HEK293 (cell line): ENCODE results near the gene KAT7.

ENCODE experiments used
- CTCF ChIA-PET: fragments of 350-600 bp; formaldehyde crosslinking; extraction: SDS; loops from one replicate; lab custom pipeline; 2021; ENCODE audit warnings: antibody characterized with exemption; lab: Yijun Ruan, JAX
- POLR2A ChIA-PET: fragments of 300-600 bp; formaldehyde crosslinking; extraction: SDS; loops from one replicate; lab custom pipeline; 2020; ENCODE audit warnings: antibody characterized with exemption, inconsistent platforms; lab: Yijun Ruan, JAX
- H3K27ac ChIP-seq: fragments of 200-500 bp; sonication (Bioruptor generic); 2 replicates; pipeline ENCODE4 v1.5.1; 2014; ENCODE audit warnings: low read depth, low read length, control low read depth, inconsistent platforms; ENCODE audit errors: extremely low read depth
- H3K36me3 ChIP-seq, 2 experiments: fragments of 200-500 bp in 1 of 2; sonication (Bioruptor generic) in 1 of 2; 1 replicate in 1 of 2; 2 replicates in 1 of 2; pipeline ENCODE4 v1.5.1; 2014 to 2017; ENCODE audit warnings: inconsistent platforms in 2 of 2, low read length in 2 of 2; ENCODE audit not compliant: control insufficient read depth in 2 of 2, insufficient read depth in 1 of 2
- H3K4me1 ChIP-seq: fragments of 200-500 bp; sonication (Bioruptor generic); 2 replicates; pipeline ENCODE4 v1.5.1; 2014; ENCODE audit warnings: mild to moderate bottlenecking, low read length, inconsistent platforms; ENCODE audit not compliant: control insufficient read depth, insufficient read depth
- H3K4me3 ChIP-seq: 2 replicates; pipeline ENCODE4 v1.5.1; 2011; ENCODE audit warnings: low read depth, mild to moderate bottlenecking, control low read depth, low read length, moderate library complexity
- H3K9me3 ChIP-seq: fragments of 200-500 bp; sonication (Bioruptor generic); 2 replicates; pipeline ENCODE4 v1.5.1; 2014; ENCODE audit warnings: low read depth, low read length, inconsistent platforms; ENCODE audit not compliant: control insufficient read depth, insufficient read depth
- FEZF1 ChIP-seq: fragments of 450-650 bp; formaldehyde crosslinking; IDR thresholded peaks from 2 replicates; pipeline ENCODE4 v1.5.1; 2016; ENCODE audit warnings: missing biosample characterization, missing genetic modification characterization
- GLI2 ChIP-seq: fragments of 450-650 bp; formaldehyde crosslinking; IDR thresholded peaks from 2 replicates; pipeline ENCODE4; 2017; ENCODE audit warnings: missing biosample characterization, missing genetic modification characterization, low read depth, borderline replicate concordance
- GLI4 ChIP-seq: fragments of 450-650 bp; formaldehyde crosslinking; IDR thresholded peaks from 2 replicates; pipeline ENCODE4 v1.5.1; 2016; ENCODE audit warnings: missing biosample characterization, missing genetic modification characterization
- KLF8 ChIP-seq: fragments of 450-650 bp; formaldehyde crosslinking; IDR thresholded peaks from 2 replicates; pipeline ENCODE4 v1.5.1; 2016; ENCODE audit warnings: missing biosample characterization, missing genetic modification characterization
- MZF1 ChIP-seq: fragments of 450-650 bp; formaldehyde crosslinking; IDR thresholded peaks from 2 replicates; pipeline ENCODE4 v1.5.1; 2017; ENCODE audit warnings: missing biosample characterization, missing genetic modification characterization, borderline replicate concordance
- ZFP69B ChIP-seq: fragments of 450-650 bp; formaldehyde crosslinking; IDR thresholded peaks from 2 replicates; pipeline ENCODE4 v1.5.1; 2016; ENCODE audit warnings: missing biosample characterization, missing genetic modification characterization
- ZNF202 ChIP-seq: fragments of 450-650 bp; formaldehyde crosslinking; IDR thresholded peaks from 2 replicates; pipeline ENCODE4 v1.5.1; 2016; ENCODE audit warnings: missing biosample characterization, missing genetic modification characterization, borderline replicate concordance
- ZNF311 ChIP-seq: fragments of 450-650 bp; formaldehyde crosslinking; IDR thresholded peaks from 2 replicates; pipeline ENCODE4 v1.5.1; 2017; ENCODE audit warnings: missing biosample characterization, missing genetic modification characterization, borderline replicate concordance
- ZNF416 ChIP-seq: fragments of 450-650 bp; formaldehyde crosslinking; IDR thresholded peaks from 2 replicates; pipeline ENCODE4 v1.5.1; 2016; ENCODE audit warnings: missing biosample characterization, missing genetic modification characterization
- ZNF423 ChIP-seq: fragments of 450-650 bp; formaldehyde crosslinking; IDR thresholded peaks from 2 replicates; pipeline ENCODE4 v1.5.1; 2016; ENCODE audit warnings: missing biosample characterization, missing genetic modification characterization
- ZNF426 ChIP-seq: fragments of 450-650 bp; formaldehyde crosslinking; IDR thresholded peaks from 2 replicates; pipeline ENCODE4 v1.5.1; 2017; ENCODE audit warnings: missing biosample characterization, missing genetic modification characterization, mild to moderate bottlenecking, inconsistent platforms, moderate library complexity
- TF ChIP-seq, protein P1 (sequence below): fragments of 450-650 bp; formaldehyde crosslinking; IDR thresholded peaks from 2 replicates; pipeline ENCODE4 v1.5.1; 2016; ENCODE audit warnings: missing biosample characterization, missing genetic modification characterization
- TF ChIP-seq, protein P2 (sequence below): fragments of 450-650 bp; formaldehyde crosslinking; IDR thresholded peaks from 2 replicates; pipeline ENCODE4 v1.5.1; 2016; ENCODE audit warnings: missing biosample characterization, missing genetic modification characterization
- TF ChIP-seq, protein P3 (sequence below): fragments of 450-650 bp; formaldehyde crosslinking; IDR thresholded peaks from 2 replicates; pipeline ENCODE4 v1.5.1; 2017; ENCODE audit warnings: missing biosample characterization, missing genetic modification characterization
- TF ChIP-seq, protein P4 (sequence below): fragments of 450-650 bp; formaldehyde crosslinking; IDR thresholded peaks from 2 replicates; pipeline ENCODE4 v1.5.1; 2017; ENCODE audit warnings: missing biosample characterization, missing genetic modification characterization

KAT7 gene

DNA sequence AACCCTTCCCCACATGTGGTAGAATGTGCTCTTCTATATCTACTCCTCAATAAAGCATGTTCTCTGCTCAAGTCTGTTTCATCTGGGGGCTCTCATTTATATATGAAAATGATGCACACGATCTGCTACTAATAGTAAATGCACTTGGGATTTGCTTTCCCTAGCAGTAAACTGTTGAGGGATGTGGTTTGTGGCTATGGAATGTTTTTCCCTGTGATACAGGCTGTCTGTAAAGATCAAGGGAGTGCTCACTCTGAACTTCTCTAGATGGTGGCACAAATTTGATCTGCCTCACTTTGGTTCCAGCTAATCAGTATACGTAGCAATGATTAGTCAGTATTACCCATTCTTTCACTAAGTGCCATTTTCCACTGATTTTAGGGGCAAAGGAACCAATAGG, 40.5 kb downstream of the KAT7 start (continued):
- TF ChIP-seq, protein P1, sequence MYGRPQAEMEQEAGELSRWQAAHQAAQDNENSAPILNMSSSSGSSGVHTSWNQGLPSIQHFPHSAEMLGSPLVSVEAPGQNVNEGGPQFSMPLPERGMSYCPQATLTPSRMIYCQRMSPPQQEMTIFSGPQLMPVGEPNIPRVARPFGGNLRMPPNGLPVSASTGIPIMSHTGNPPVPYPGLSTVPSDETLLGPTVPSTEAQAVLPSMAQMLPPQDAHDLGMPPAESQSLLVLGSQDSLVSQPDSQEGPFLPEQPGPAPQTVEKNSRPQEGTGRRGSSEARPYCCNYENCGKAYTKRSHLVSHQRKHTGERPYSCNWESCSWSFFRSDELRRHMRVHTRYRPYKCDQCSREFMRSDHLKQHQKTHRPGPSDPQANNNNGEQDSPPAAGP (tag by site-specific recombination), result no peak
- TF ChIP-seq MZF1 (tag by site-specific recombination) (no peak), ZNF423 (tag by site-specific recombination) (no peak), ZNF202 (tag by site-specific recombination) (no peak), ZNF311 (no peak), ZNF426 (tag by site-specific recombination) (no peak), KLF8 (tag by site-specific recombination) (no peak)

DNA sequence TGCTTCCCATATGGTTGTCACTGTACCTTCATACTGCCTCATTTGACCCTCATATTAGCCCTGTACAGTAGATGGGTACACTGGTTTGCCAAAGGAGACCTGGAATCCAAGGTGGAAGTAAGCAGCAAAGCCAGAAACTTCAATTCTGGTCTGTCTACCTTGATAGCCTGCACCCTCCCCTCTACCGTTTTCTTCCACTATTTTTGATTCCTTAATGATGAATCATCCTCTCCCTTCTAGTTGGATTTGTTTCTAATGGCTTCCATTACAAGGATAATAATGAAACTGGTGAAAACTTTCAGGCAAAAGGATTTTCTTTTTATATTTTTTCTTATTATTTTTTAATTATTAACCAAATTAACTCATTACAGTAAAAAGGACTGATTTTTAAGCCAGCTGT, 42.1 kb downstream of the KAT7 start:
- ChIA-PET POLR2A (interaction anchor here (0.6 to 0.9 kb wide), 2 partner anchors 42 to 146 kb away, joined by 4 to 9 read pairs; partner anchors contain the start of gene KAT7), CTCF (interaction anchor here (0.6 to 6.2 kb wide), 5 partner anchors 13 to 263 kb away, joined by 3 to 40 read pairs (median 4); partner anchors contain the start of gene DLX3)
- no peak overlapping the region for H3K4me3 ChIP-seq
- H3K27ac ChIP-seq, result no peak overlapping the region
- H3K36me3 ChIP-seq, result peaks cover 45 to 88% of the 10 kb centered on the region in 2 experiments
- H3K4me1 ChIP-seq, result no peaks in the 10 kb centered on the region
- TF ChIP-seq, protein P2, sequence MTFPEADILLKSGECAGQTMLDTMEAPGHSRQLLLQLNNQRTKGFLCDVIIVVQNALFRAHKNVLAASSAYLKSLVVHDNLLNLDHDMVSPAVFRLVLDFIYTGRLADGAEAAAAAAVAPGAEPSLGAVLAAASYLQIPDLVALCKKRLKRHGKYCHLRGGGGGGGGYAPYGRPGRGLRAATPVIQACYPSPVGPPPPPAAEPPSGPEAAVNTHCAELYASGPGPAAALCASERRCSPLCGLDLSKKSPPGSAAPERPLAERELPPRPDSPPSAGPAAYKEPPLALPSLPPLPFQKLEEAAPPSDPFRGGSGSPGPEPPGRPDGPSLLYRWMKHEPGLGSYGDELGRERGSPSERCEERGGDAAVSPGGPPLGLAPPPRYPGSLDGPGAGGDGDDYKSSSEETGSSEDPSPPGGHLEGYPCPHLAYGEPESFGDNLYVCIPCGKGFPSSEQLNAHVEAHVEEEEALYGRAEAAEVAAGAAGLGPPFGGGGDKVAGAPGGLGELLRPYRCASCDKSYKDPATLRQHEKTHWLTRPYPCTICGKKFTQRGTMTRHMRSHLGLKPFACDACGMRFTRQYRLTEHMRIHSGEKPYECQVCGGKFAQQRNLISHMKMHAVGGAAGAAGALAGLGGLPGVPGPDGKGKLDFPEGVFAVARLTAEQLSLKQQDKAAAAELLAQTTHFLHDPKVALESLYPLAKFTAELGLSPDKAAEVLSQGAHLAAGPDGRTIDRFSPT (tag by site-specific recombination), result no peak
- no peak for TF ChIP-seq ZFP69B (tag by site-specific recombination)
- no peak for TF ChIP-seq GLI4 (tag by site-specific recombination)
- TF ChIP-seq FEZF1 (tag by site-specific recombination), result no peak
- TF ChIP-seq ZNF416 (tag by site-specific recombination), result no peak
- no peak for TF ChIP-seq GLI2 (tag by site-specific recombination)
- TF ChIP-seq, protein P3, sequence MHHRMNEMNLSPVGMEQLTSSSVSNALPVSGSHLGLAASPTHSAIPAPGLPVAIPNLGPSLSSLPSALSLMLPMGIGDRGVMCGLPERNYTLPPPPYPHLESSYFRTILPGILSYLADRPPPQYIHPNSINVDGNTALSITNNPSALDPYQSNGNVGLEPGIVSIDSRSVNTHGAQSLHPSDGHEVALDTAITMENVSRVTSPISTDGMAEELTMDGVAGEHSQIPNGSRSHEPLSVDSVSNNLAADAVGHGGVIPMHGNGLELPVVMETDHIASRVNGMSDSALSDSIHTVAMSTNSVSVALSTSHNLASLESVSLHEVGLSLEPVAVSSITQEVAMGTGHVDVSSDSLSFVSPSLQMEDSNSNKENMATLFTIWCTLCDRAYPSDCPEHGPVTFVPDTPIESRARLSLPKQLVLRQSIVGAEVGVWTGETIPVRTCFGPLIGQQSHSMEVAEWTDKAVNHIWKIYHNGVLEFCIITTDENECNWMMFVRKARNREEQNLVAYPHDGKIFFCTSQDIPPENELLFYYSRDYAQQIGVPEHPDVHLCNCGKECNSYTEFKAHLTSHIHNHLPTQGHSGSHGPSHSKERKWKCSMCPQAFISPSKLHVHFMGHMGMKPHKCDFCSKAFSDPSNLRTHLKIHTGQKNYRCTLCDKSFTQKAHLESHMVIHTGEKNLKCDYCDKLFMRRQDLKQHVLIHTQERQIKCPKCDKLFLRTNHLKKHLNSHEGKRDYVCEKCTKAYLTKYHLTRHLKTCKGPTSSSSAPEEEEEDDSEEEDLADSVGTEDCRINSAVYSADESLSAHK (tag by site-specific recombination), result no peak
- TF ChIP-seq, protein P4, sequence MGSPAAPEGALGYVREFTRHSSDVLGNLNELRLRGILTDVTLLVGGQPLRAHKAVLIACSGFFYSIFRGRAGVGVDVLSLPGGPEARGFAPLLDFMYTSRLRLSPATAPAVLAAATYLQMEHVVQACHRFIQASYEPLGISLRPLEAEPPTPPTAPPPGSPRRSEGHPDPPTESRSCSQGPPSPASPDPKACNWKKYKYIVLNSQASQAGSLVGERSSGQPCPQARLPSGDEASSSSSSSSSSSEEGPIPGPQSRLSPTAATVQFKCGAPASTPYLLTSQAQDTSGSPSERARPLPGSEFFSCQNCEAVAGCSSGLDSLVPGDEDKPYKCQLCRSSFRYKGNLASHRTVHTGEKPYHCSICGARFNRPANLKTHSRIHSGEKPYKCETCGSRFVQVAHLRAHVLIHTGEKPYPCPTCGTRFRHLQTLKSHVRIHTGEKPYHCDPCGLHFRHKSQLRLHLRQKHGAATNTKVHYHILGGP, result no peak
- TF ChIP-seq, all 188 proteins: peak for 0
- H3K9me3 ChIP-seq, result no peaks in the 10 kb centered on the region
